Endothelial cell of umbilical vein (primary cell): Measurements from ENCODE around the gene SYNPO2. TPM values are rescaled to one million over a fixed set of nuclear protein-coding genes. Genes with fewer than 3 reads are reported as not detected.

Experiments
- BruUV-seq: library from RNA; stranded (reverse); fragments of 400-500 nt; replicated peaks from 2 replicates; lab custom pipeline; 2021; lab: Mats Ljungman, UMichigan
- CTCF ChIA-PET: fragments of 300-600, 350-600 bp; sonication (Branson Sonifier 250); formaldehyde crosslinking; loops from one replicate; lab custom pipeline; 2021; ENCODE audit warnings: antibody characterized with exemption, inconsistent platforms; lab: Charles Lee
- POLR2A ChIA-PET: fragments of 300-600, 350-600 bp; sonication (Branson Sonifier 250); formaldehyde crosslinking; loops from one replicate; lab custom pipeline; 2021; ENCODE audit warnings: antibody characterized with exemption, inconsistent platforms; lab: Charles Lee
- DNase-seq: peaks from one replicate; pipeline ENCODE4 v3.0.0-alpha.2; 2011; ENCODE audit warnings: low read depth, low spot score
- FAIRE-seq: peaks from 2 replicates; lab custom pipeline; 2011; peaks lifted over from hg19 to GRCh38; lab: Jason Lieb, UNC
- H2AFZ ChIP-seq: 2 replicates; pipeline ENCODE4 v1.6.0; 2012; ENCODE audit warnings: low read depth, low read length, control low read depth, inconsistent platforms
- H3K27ac ChIP-seq: 2 replicates; pipeline ENCODE4 v1.5.1; 2011; ENCODE audit warnings: low read depth, mild to moderate bottlenecking, control low read depth, low read length, moderate library complexity; ENCODE audit not compliant: insufficient read depth
- H3K27me3 ChIP-seq, 2 experiments: 2 replicates each; pipeline versions ENCODE4 v1.6.0 to v1.6.1; 2011; ENCODE audit warnings: low read length in 2 of 2, mixed read lengths in 1 of 2; ENCODE audit not compliant: control insufficient read depth in 2 of 2, insufficient read depth in 2 of 2
- H3K36me3 ChIP-seq, 2 experiments: 2 replicates in 1 of 2; 3 replicates in 1 of 2; pipeline ENCODE4 v1.5.1; 2011; ENCODE audit warnings: low read length in 2 of 2, mild to moderate bottlenecking in 1 of 2, moderate library complexity in 1 of 2; ENCODE audit not compliant: control insufficient read depth in 2 of 2, insufficient read depth in 2 of 2; ENCODE audit errors: extremely low read depth in 1 of 2
- H3K4me1 ChIP-seq: 3 replicates; pipeline ENCODE4 v1.5.1; 2011; ENCODE audit warnings: mild to moderate bottlenecking, low read length; ENCODE audit not compliant: control insufficient read depth, insufficient read depth; ENCODE audit errors: extremely low read depth
- H3K4me2 ChIP-seq: 2 replicates; pipeline ENCODE4 v1.6.1; 2011; ENCODE audit warnings: low read length, control low read depth, mixed read lengths; ENCODE audit not compliant: insufficient read depth
- H3K4me3 ChIP-seq, 3 experiments: fragments of 200-600 bp in 1 of 3; sonication (generic), shearing (Covaris generic) in 1 of 3; replicated peaks in 1 of 3; 2 replicates each; pipeline ENCODE4 v1.5.1; 2011 to 2016; ENCODE audit warnings: control low read depth in 3 of 3, low read length in 3 of 3, mild to moderate bottlenecking in 2 of 3, inconsistent platforms in 1 of 3, low read depth in 1 of 3, moderate library complexity in 1 of 3; ENCODE audit not compliant: insufficient read depth in 1 of 3
- H3K79me2 ChIP-seq: 2 replicates; pipeline ENCODE4 v1.6.0; 2012; ENCODE audit warnings: low read length, inconsistent platforms; ENCODE audit not compliant: control insufficient read depth, insufficient read depth
- H3K9ac ChIP-seq: replicated peaks from 2 replicates; pipeline ENCODE3; 2011; ENCODE audit warnings: low read length, control low read depth; ENCODE audit not compliant: insufficient read depth; ENCODE audit errors: extremely low read depth
- H3K9me1 ChIP-seq: replicated peaks from 3 replicates; pipeline ENCODE4 v1.6.0; 2011; ENCODE audit warnings: mild to moderate bottlenecking, low read length; ENCODE audit not compliant: control insufficient read depth, insufficient read depth; ENCODE audit errors: extremely low read depth
- H3K9me3 ChIP-seq: replicated peaks from 2 replicates; pipeline ENCODE4 v1.5.1; 2012; ENCODE audit warnings: low read length, inconsistent platforms; ENCODE audit not compliant: control insufficient read depth, insufficient read depth
- H4K20me1 ChIP-seq: replicated peaks from 2 replicates; pipeline ENCODE3; 2011; ENCODE audit warnings: mild to moderate bottlenecking, low read length; ENCODE audit not compliant: control insufficient read depth, insufficient read depth; ENCODE audit errors: extremely low read depth
- CTCF ChIP-seq, 2 donors: IDR thresholded peaks; 1 replicate in 1 of 2; 2 replicates in 1 of 2; pipeline ENCODE4 v1.5.1; 2011; ENCODE audit warnings: low read length in 2 of 2, mild to moderate bottlenecking in 2 of 2, moderate library complexity in 2 of 2, control low read depth in 1 of 2, inconsistent platforms in 1 of 2, low read depth in 1 of 2; ENCODE audit not compliant: insufficient read depth in 1 of 2; ENCODE audit errors: extremely low read depth in 1 of 2
- EZH2 ChIP-seq: IDR thresholded peaks from 2 replicates; pipeline ENCODE4 v1.6.1; 2012; ENCODE audit warnings: borderline replicate concordance, low read depth, mild to moderate bottlenecking, moderate library complexity, low read length, inconsistent platforms; ENCODE audit not compliant: severe bottlenecking
- FOS ChIP-seq: IDR thresholded peaks from 2 replicates; pipeline ENCODE4 v1.6.1; 2011; ENCODE audit warnings: mild to moderate bottlenecking, low read length, moderate library complexity, borderline replicate concordance; ENCODE audit not compliant: insufficient read depth
- GATA2 ChIP-seq: IDR thresholded peaks from 2 replicates; pipeline ENCODE4 v1.7.0; 2011; ENCODE audit warnings: low read depth, mild to moderate bottlenecking, moderate library complexity, mixed read lengths, low read length; ENCODE audit not compliant: insufficient read length, insufficient read depth
- JUN ChIP-seq: IDR thresholded peaks from 2 replicates; pipeline ENCODE4 v1.6.1; 2011; ENCODE audit warnings: borderline replicate concordance, low read depth; ENCODE audit not compliant: insufficient read length, insufficient read depth
- MAX ChIP-seq: IDR thresholded peaks from 2 replicates; pipeline ENCODE4 v1.6.1; 2011; ENCODE audit not compliant: insufficient read depth, insufficient read length
- MYC ChIP-seq: IDR thresholded peaks from one replicate; pipeline ENCODE4 v1.6.1; 2011; ENCODE audit warnings: mild to moderate bottlenecking, low read depth, low read length
- POLR2A ChIP-seq: IDR thresholded peaks from 2 replicates; pipeline ENCODE4 v1.6.1; 2012; ENCODE audit warnings: low read depth, mild to moderate bottlenecking, control low read depth, low read length
- POLR2AphosphoS5 ChIP-seq: IDR thresholded peaks from 2 replicates; pipeline ENCODE4 v1.6.1; 2012; ENCODE audit warnings: low read depth, mild to moderate bottlenecking, control low read depth, low read length, moderate library complexity; ENCODE audit not compliant: insufficient read depth
- dilution Hi-C: fragments of 300-500 bp; cut with MboI; formaldehyde crosslinking; loops from one replicate; pipeline ENCODE4 v1.15.0; 2019; ENCODE audit warnings: low sequenced_read_pairs; ENCODE audit not compliant: extremely low pct_ligation_motif_present
- intact Hi-C: fragments of 100-400 bp; cut with micrococcal nuclease; formaldehyde crosslinking; loops from one replicate; pipeline ENCODE4 v1.10.0; 2022
- polyA plus RNA-seq, 4 experiments: library from polyadenylated mRNA; depleted of rRNA in 3 of 4; stranded (reverse) in 3 of 4; unstranded in 1 of 4; fragments of >200 nt; gene quantifications; 2 replicates each; pipeline versions ENCODE4 v1.2.1 to v1.2.3, GENCODE V29; 2011 to 2012; ENCODE audit warnings: missing spikeins in 1 of 4
- total RNA-seq: library from RNA; stranded (reverse); gene quantifications from 2 replicates; pipeline ENCODE4 v1.2.3, GENCODE V29; 2021

The SYNPO2 gene
- total and polyA plus RNA-seq, 2 donors (not counting 3 experiments of a cell fraction or from before 2014, with no cell fraction given), result 0.06 to 0.13 TPM

- Histone ChIP-seq H3K36me3 (no peaks in the 10 kb centered on the region), H3K9me3 (no peaks in the 10 kb centered on the region), H3K27me3 (peaks cover 0 to 3% of the 10 kb centered on the region in 2 experiments), H3K27ac (no peak overlapping the region), H3K4me3 (no peak overlapping the region), H4K20me1 (no peaks in the 10 kb centered on the region), H2AFZ (no peak overlapping the region), H3K9ac (no peak overlapping the region), H3K79me2 (no peaks in the 10 kb centered on the region), H3K4me2 (no peak overlapping the region), H3K9me1 (no peaks in the 10 kb centered on the region), H3K4me1 (no peaks in the 10 kb centered on the region)
- DNase-seq, result no peak
- TF ChIP-seq FOS, result no peak
- TF ChIP-seq CTCF (IDR thresholded peaks at IDR 0.05; ENCODE audit: extremely low read depth in 1 of 2, insufficient read depth in 1 of 2, low read depth in 1 of 2, low read length in 2 of 2), result no peak
- TF ChIP-seq MYC, result no peak
- TF ChIP-seq GATA2, result no peak
- no peak for TF ChIP-seq POLR2AphosphoS5
- TF ChIP-seq EZH2, result no peak
- TF ChIP-seq POLR2A, result no peak
- no peak for TF ChIP-seq MAX
- TF ChIP-seq JUN, result no peak
- BruUV-seq, result no TSS peak
- ChIA-PET POLR2A (no interaction called here), CTCF (no interaction called here)
- FAIRE-seq, result no peak
- dilution Hi-C loops, result no loop called here
- intact Hi-C loops, result no loop called here
These were observed 60.0 kb downstream of the SYNPO2 start for GRCh38 chr4:118948545-118949144.
